ENCODE data around the gene MYRIP. TPM values are rescaled to one million over a fixed set of nuclear protein-coding genes. Genes with fewer than 3 reads are reported as not detected.

The MYRIP gene
- total RNA-seq, 1 experiment from 2014 or later: 0.11 TPM

DNA sequence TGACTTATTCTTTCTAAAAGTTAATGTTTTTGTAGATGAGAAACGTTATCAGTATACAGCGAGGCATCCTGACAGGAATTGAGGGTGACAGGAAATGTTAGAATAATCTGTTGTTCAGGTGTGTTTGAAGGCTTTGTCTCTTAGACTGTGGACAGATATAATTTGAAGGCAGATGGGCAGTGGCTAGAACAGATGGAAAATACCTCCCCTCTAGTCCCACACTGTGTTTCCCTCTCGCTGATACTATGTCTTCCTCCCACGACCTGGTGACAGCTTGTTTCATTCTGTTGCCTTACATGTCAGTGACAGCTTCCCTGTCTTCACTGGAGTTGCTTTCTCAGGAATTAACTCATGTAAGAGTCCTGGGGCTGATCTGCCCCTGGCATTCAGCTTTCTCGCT is 125.3 kb downstream of the MYRIP start:
- DNase-seq (ENCODE audit: low read depth in 1 of 2, low spot score in 2 of 2): no peak
- Histone ChIP-seq H3K36me3 (no peaks in the 10 kb centered on the region), H3K27ac (no peak overlapping the region), H3K4me3 (no peak overlapping the region), H3K4me1 (replicated peaks) (no peaks in the 10 kb centered on the region), H3K27me3 (replicated peaks) (no peaks in the 10 kb centered on the region), H3K9me3 (replicated peaks) (no peaks in the 10 kb centered on the region)

- no peaks in the 10 kb centered on the region for H3K9me3 ChIP-seq (replicated peaks)
- no peaks in the 10 kb centered on the region for H3K36me3 ChIP-seq
- H3K27me3 ChIP-seq (replicated peaks): no peaks in the 10 kb centered on the region
- H3K4me1 ChIP-seq (replicated peaks): no peaks in the 10 kb centered on the region
- no peak overlapping the region for H3K4me3 ChIP-seq
- no peak overlapping the region for H3K27ac ChIP-seq
- DNase-seq (ENCODE audit: low read depth in 1 of 2, low spot score in 2 of 2): no peak
Measured at GRCh38 chr3:39935261-39935660, 125.9 kb downstream of the MYRIP start.

DNA sequence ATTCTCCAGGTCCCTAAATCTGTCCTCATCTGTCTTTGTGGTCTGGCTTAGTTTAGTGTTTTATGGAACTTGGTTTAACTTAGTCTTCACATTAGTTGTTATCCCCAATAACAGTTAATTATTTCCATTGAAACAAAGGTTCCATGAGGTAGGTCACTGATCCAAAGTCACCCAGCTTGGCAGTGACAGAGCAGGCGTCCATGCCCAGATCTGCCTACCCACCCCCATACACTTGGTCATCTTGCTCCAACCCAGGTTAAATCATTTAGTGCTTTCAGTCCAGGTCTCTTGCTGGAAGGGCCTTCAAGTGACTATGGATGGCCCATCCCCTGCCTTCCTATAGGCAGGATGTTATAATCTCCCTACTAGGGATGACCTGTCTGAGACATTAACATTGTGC is 127.4 kb downstream of the MYRIP start:
- no peaks in the 10 kb centered on the region for H3K9me3 ChIP-seq (replicated peaks)
- H3K4me1 ChIP-seq (replicated peaks): no peaks in the 10 kb centered on the region
- H3K4me3 ChIP-seq: no peak overlapping the region
- DNase-seq (ENCODE audit: low read depth in 1 of 2, low spot score in 2 of 2): no peak
- H3K27me3 ChIP-seq (replicated peaks): no peaks in the 10 kb centered on the region
- H3K36me3 ChIP-seq: no peaks in the 10 kb centered on the region
- H3K27ac ChIP-seq: no peak overlapping the region

DNA sequence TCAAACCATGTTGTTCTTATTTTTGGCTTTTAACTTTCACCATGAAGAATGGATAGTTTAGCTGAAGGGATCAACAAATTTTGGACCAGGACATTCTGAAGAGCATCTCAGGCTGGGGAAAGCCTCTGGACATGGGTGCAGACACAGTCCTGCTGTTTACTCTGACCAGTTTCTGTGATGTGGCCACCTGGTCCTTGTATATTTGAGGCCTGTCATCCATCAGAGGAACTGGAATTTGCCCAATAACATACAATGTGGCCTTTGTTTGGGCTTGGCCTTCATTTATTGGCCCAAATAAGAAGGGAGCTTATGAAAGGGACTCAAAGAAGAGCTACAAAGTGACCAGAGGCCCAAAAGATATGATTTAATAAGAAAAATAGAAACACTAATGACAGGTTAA is 127.9 kb downstream of the MYRIP start:
- Histone ChIP-seq H3K27ac (no peak overlapping the region), H3K27me3 (replicated peaks) (no peaks in the 10 kb centered on the region), H3K4me1 (replicated peaks) (no peaks in the 10 kb centered on the region), H3K4me3 (no peak overlapping the region), H3K36me3 (no peaks in the 10 kb centered on the region), H3K9me3 (replicated peaks) (no peaks in the 10 kb centered on the region)
- DNase-seq (ENCODE audit: low read depth in 1 of 2, low spot score in 2 of 2): no peak

GRCh38 chr3:39937874-39938273 is 128.5 kb downstream of the MYRIP start:
- no peaks in the 10 kb centered on the region for H3K27me3 ChIP-seq (replicated peaks)
- H3K4me3 ChIP-seq: no peak overlapping the region
- DNase-seq (ENCODE audit: low read depth in 1 of 2, low spot score in 2 of 2): no peak
- no peaks in the 10 kb centered on the region for H3K36me3 ChIP-seq
- H3K9me3 ChIP-seq (replicated peaks): no peaks in the 10 kb centered on the region
- no peak overlapping the region for H3K27ac ChIP-seq
- no peaks in the 10 kb centered on the region for H3K4me1 ChIP-seq (replicated peaks)

DNA sequence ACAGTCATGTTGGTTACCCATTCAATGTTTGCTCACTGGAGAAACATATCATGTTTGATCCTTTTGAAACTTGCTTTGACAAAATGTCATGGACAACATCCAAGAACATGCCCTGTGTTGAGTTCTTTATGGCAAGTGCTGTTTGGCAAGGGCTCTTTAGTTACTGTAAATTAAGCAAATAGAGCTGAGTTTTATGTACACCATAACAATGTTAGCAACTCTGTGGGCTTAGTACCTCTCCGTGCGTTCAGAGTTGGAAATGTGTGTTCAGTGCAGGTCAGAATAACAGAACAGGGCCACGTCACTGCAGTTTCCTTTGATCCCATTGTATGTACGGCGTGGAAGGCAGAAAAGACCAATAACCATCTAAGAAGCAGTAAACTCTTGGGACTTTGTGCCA is 132.5 kb downstream of the MYRIP start:
- H3K36me3 ChIP-seq: no peaks in the 10 kb centered on the region
- no peaks in the 10 kb centered on the region for H3K27me3 ChIP-seq (replicated peaks)
- no peaks in the 10 kb centered on the region for H3K9me3 ChIP-seq (replicated peaks)
- H3K4me3 ChIP-seq: no peak overlapping the region
- H3K27ac ChIP-seq: no peak overlapping the region
- DNase-seq (ENCODE audit: low read depth in 1 of 2, low spot score in 2 of 2): no peak
- no peaks in the 10 kb centered on the region for H3K4me1 ChIP-seq (replicated peaks)

GRCh38 chr3:39960515-39961191 is 151.2 kb downstream of the MYRIP start:
- Histone ChIP-seq H3K36me3 (no peaks in the 10 kb centered on the region), H3K4me1 (replicated peaks) (no peaks in the 10 kb centered on the region), H3K27ac (no peak overlapping the region), H3K9me3 (replicated peaks) (no peaks in the 10 kb centered on the region), H3K27me3 (replicated peaks) (no peaks in the 10 kb centered on the region), H3K4me3 (no peak overlapping the region)
- DNase-seq (ENCODE audit: low read depth in 1 of 2, low spot score in 2 of 2): no peak

- no peak for DNase-seq (ENCODE audit: low read depth in 1 of 2, low spot score in 2 of 2)
- Histone ChIP-seq H3K27me3 (replicated peaks) (no peaks in the 10 kb centered on the region), H3K4me3 (no peak overlapping the region), H3K4me1 (replicated peaks) (no peaks in the 10 kb centered on the region), H3K36me3 (no peaks in the 10 kb centered on the region), H3K27ac (no peak overlapping the region), H3K9me3 (replicated peaks) (no peaks in the 10 kb centered on the region)
Measured at GRCh38 chr3:39961230-39961629, 151.8 kb downstream of the MYRIP start.

- H3K36me3 ChIP-seq: no peaks in the 10 kb centered on the region
Measured at GRCh38 chr3:39962581-39962980, 153.2 kb downstream of the MYRIP start.

DNA sequence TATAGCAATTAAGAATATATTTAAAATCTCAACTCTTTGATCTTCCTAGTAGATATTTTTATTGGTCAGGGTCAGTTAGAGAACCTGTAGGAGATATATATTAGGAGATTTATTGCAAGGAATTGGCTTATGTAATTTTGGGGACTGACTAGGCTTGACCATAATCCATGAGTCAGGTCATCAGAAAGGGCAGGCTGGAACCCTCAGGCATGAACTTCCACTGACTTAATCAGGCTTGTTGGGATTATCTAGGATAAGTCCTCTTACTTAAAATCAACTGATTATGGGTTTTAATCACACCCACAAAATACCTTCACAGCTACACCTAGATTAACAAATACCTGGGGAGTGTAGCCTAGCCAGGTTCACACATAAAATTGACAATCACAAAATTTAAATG is 156.1 kb downstream of the MYRIP start:
- H3K4me1 ChIP-seq (replicated peaks): no peaks in the 10 kb centered on the region
- no peaks in the 10 kb centered on the region for H3K27me3 ChIP-seq (replicated peaks)
- no peak for DNase-seq (ENCODE audit: low read depth in 1 of 2, low spot score in 2 of 2)
- H3K9me3 ChIP-seq (replicated peaks): no peaks in the 10 kb centered on the region
- no peaks in the 10 kb centered on the region for H3K36me3 ChIP-seq
- no peak overlapping the region for H3K27ac ChIP-seq
- H3K4me3 ChIP-seq: no peak overlapping the region

More at GRCh38 chr3:39962581-39962980, 153.2 kb downstream of the MYRIP start:
- no peaks in the 10 kb centered on the region for H3K9me3 ChIP-seq (replicated peaks)
- H3K27ac ChIP-seq: no peak overlapping the region
- H3K27me3 ChIP-seq (replicated peaks): no peaks in the 10 kb centered on the region
- H3K4me1 ChIP-seq (replicated peaks): no peaks in the 10 kb centered on the region
- DNase-seq (ENCODE audit: low read depth in 1 of 2, low spot score in 2 of 2): no peak
- no peak overlapping the region for H3K4me3 ChIP-seq

- no peaks in the 10 kb centered on the region for H3K9me3 ChIP-seq (replicated peaks)
- no peaks in the 10 kb centered on the region for H3K36me3 ChIP-seq
- H3K27me3 ChIP-seq (replicated peaks): no peaks in the 10 kb centered on the region
- DNase-seq (ENCODE audit: low read depth in 1 of 2, low spot score in 2 of 2): no peak
- H3K4me1 ChIP-seq (replicated peaks): no peaks in the 10 kb centered on the region
- H3K27ac ChIP-seq: no peak overlapping the region
- no peak overlapping the region for H3K4me3 ChIP-seq
Measured at GRCh38 chr3:39965997-39966396, 156.6 kb downstream of the MYRIP start.

GRCh38 chr3:39970982-39971381 is 161.6 kb downstream of the MYRIP start:
- H3K36me3 ChIP-seq: no peaks in the 10 kb centered on the region

GRCh38 chr3:39971559-39972031 is 162.2 kb downstream of the MYRIP start:
- Histone ChIP-seq H3K4me3 (no peak overlapping the region), H3K36me3 (no peaks in the 10 kb centered on the region), H3K9me3 (replicated peaks) (no peaks in the 10 kb centered on the region), H3K27me3 (replicated peaks) (no peaks in the 10 kb centered on the region), H3K4me1 (replicated peaks) (no peaks in the 10 kb centered on the region), H3K27ac (no peak overlapping the region)
- no peak for DNase-seq (ENCODE audit: low read depth in 1 of 2, low spot score in 2 of 2)

More at GRCh38 chr3:39970982-39971381, 161.6 kb downstream of the MYRIP start:
- no peak for DNase-seq (ENCODE audit: low read depth in 1 of 2, low spot score in 2 of 2)
- H3K4me1 ChIP-seq (replicated peaks): no peaks in the 10 kb centered on the region
- H3K9me3 ChIP-seq (replicated peaks): no peaks in the 10 kb centered on the region
- H3K4me3 ChIP-seq: no peak overlapping the region
- no peak overlapping the region for H3K27ac ChIP-seq
- no peaks in the 10 kb centered on the region for H3K27me3 ChIP-seq (replicated peaks)

- no peak for DNase-seq (ENCODE audit: low read depth in 1 of 2, low spot score in 2 of 2)
- Histone ChIP-seq H3K27ac (no peak overlapping the region), H3K4me3 (no peak overlapping the region), H3K27me3 (replicated peaks) (no peaks in the 10 kb centered on the region), H3K36me3 (no peaks in the 10 kb centered on the region), H3K4me1 (replicated peaks) (no peaks in the 10 kb centered on the region), H3K9me3 (replicated peaks) (no peaks in the 10 kb centered on the region)
Measured at GRCh38 chr3:39972508-39972907, 163.1 kb downstream of the MYRIP start.

Measured in SJSA1 (cell line).